H1 (cell line): Measurements from ENCODE around the gene MT2A. TPM values are rescaled to one million over a fixed set of nuclear protein-coding genes. Genes with fewer than 3 reads are reported as not detected.

Source experiments
- BACH1 ChIP-seq: IDR thresholded peaks from 2 replicates; pipeline ENCODE4 v1.6.1; 2012; ENCODE audit warnings: low read length, improper control_type of control experiment
- GABPA ChIP-seq: IDR thresholded peaks from 2 replicates; pipeline ENCODE4 v1.6.1; 2011; ENCODE audit warnings: mild to moderate bottlenecking, low read length, moderate library complexity, borderline replicate concordance; ENCODE audit not compliant: insufficient read depth
- JUN ChIP-seq: IDR thresholded peaks from 2 replicates; pipeline ENCODE4 v1.6.1; 2011; ENCODE audit warnings: low read depth, mild to moderate bottlenecking, improper control_type of control experiment, low read length
- KDM1A ChIP-seq: fragments of 200-600, 300-600 bp; sonication (generic); IDR thresholded peaks from 2 replicates; pipeline ENCODE4 v1.7.1; 2016; ENCODE audit warnings: mild to moderate bottlenecking, low read length, borderline replicate concordance
- SP4 ChIP-seq: IDR thresholded peaks from 2 replicates; pipeline ENCODE4 v1.6.1; 2012; ENCODE audit warnings: low read length, inconsistent platforms
- SUZ12 ChIP-seq: fragments of 200-600 bp; sonication (generic); IDR thresholded peaks from 2 replicates; pipeline ENCODE4 v1.6.1; 2012; ENCODE audit warnings: mild to moderate bottlenecking, inconsistent platforms, low read length, moderate library complexity, mixed read lengths
- YY1 ChIP-seq: IDR thresholded peaks from 2 replicates; pipeline ENCODE4 v1.6.1; 2011; ENCODE audit warnings: low read depth, mild to moderate bottlenecking, low read length
- polyA plus RNA-seq, 7 experiments: library from polyadenylated mRNA; depleted of rRNA in 3 of 7; stranded (reverse) in 5 of 7; unstranded in 2 of 7; fragments of >200 nt in 5 of 7; fragments of 200-250 nt in 2 of 7; gene quantifications; 1 replicate in 5 of 7; 2 replicates in 1 of 7; 4 replicates in 1 of 7; pipeline versions ENCODE4 v1.2.1 to v1.2.3, GENCODE V29; 2011 to 2013; ENCODE audit warnings: missing spikeins in 2 of 7, mixed read lengths in 2 of 7
- total RNA-seq: library from RNA; stranded (reverse); fragmentation: NEBNext Ultra II Directional; extraction: Animal tissue kit (Norgen Biotek cat#: 25700); gene quantifications from 2 replicates; pipeline ENCODE4 v1.2.1, GENCODE V29; 2021
- TF ChIP-seq, protein P1 (sequence below): fragments of 300-600 bp; sonication (generic); IDR thresholded peaks from 2 replicates; pipeline ENCODE4 v1.7.1; 2012; ENCODE audit warnings: low read length, moderate library complexity, mild to moderate bottlenecking, inconsistent platforms; ENCODE audit not compliant: insufficient replicate concordance

The MT2A gene
- total and polyA plus RNA-seq, 2 of the 8 experiments (the other 6 are each of a cell fraction or from before 2014, with no cell fraction given): 9.5 to 30.1 TPM

DNA sequence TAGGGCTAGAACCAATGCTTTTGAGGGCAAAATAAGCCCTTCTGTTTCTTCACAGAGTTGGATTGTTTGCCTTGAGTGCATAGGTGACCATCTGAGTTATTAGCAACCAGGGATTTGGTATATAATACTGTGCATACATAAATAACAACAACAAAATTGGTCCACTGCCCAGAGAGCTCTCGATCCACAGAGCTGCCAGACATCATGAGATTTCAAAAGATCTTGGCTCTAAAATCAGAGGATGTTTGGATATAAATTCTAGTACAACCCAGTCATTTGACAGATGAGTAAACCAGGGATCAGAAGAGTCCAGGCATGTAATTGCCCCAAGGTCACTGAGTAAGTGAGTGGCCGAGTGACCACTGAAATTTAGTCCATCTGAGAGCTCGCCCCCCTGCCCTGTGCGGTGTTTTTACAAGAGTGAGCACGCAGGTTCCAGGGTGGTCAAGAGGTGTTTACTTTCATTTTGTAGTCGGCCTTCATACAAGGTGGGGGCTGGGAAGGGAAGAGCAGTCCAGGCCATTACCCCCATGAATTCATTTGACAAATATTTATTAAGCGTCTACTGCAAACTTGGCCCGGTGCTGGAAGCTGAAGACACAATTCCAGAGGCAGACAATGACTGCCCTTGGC lies 1.8 kb upstream of the MT2A start (continued):
- TF ChIP-seq, protein P1, sequence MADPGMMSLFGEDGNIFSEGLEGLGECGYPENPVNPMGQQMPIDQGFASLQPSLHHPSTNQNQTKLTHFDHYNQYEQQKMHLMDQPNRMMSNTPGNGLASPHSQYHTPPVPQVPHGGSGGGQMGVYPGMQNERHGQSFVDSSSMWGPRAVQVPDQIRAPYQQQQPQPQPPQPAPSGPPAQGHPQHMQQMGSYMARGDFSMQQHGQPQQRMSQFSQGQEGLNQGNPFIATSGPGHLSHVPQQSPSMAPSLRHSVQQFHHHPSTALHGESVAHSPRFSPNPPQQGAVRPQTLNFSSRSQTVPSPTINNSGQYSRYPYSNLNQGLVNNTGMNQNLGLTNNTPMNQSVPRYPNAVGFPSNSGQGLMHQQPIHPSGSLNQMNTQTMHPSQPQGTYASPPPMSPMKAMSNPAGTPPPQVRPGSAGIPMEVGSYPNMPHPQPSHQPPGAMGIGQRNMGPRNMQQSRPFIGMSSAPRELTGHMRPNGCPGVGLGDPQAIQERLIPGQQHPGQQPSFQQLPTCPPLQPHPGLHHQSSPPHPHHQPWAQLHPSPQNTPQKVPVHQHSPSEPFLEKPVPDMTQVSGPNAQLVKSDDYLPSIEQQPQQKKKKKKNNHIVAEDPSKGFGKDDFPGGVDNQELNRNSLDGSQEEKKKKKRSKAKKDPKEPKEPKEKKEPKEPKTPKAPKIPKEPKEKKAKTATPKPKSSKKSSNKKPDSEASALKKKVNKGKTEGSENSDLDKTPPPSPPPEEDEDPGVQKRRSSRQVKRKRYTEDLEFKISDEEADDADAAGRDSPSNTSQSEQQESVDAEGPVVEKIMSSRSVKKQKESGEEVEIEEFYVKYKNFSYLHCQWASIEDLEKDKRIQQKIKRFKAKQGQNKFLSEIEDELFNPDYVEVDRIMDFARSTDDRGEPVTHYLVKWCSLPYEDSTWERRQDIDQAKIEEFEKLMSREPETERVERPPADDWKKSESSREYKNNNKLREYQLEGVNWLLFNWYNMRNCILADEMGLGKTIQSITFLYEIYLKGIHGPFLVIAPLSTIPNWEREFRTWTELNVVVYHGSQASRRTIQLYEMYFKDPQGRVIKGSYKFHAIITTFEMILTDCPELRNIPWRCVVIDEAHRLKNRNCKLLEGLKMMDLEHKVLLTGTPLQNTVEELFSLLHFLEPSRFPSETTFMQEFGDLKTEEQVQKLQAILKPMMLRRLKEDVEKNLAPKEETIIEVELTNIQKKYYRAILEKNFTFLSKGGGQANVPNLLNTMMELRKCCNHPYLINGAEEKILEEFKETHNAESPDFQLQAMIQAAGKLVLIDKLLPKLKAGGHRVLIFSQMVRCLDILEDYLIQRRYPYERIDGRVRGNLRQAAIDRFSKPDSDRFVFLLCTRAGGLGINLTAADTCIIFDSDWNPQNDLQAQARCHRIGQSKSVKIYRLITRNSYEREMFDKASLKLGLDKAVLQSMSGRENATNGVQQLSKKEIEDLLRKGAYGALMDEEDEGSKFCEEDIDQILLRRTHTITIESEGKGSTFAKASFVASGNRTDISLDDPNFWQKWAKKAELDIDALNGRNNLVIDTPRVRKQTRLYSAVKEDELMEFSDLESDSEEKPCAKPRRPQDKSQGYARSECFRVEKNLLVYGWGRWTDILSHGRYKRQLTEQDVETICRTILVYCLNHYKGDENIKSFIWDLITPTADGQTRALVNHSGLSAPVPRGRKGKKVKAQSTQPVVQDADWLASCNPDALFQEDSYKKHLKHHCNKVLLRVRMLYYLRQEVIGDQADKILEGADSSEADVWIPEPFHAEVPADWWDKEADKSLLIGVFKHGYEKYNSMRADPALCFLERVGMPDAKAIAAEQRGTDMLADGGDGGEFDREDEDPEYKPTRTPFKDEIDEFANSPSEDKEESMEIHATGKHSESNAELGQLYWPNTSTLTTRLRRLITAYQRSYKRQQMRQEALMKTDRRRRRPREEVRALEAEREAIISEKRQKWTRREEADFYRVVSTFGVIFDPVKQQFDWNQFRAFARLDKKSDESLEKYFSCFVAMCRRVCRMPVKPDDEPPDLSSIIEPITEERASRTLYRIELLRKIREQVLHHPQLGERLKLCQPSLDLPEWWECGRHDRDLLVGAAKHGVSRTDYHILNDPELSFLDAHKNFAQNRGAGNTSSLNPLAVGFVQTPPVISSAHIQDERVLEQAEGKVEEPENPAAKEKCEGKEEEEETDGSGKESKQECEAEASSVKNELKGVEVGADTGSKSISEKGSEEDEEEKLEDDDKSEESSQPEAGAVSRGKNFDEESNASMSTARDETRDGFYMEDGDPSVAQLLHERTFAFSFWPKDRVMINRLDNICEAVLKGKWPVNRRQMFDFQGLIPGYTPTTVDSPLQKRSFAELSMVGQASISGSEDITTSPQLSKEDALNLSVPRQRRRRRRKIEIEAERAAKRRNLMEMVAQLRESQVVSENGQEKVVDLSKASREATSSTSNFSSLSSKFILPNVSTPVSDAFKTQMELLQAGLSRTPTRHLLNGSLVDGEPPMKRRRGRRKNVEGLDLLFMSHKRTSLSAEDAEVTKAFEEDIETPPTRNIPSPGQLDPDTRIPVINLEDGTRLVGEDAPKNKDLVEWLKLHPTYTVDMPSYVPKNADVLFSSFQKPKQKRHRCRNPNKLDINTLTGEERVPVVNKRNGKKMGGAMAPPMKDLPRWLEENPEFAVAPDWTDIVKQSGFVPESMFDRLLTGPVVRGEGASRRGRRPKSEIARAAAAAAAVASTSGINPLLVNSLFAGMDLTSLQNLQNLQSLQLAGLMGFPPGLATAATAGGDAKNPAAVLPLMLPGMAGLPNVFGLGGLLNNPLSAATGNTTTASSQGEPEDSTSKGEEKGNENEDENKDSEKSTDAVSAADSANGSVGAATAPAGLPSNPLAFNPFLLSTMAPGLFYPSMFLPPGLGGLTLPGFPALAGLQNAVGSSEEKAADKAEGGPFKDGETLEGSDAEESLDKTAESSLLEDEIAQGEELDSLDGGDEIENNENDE: no peak
- no peak for TF ChIP-seq SUZ12
- no peak for TF ChIP-seq SP4
- TF ChIP-seq KDM1A: no peak
- TF ChIP-seq BACH1: no peak
- TF ChIP-seq GABPA: no peak
- TF ChIP-seq JUN: no peak
- TF ChIP-seq YY1: no peak
